Adipose tissue (tissue), 3 donors: ENCODE results near the gene YLPM1. TPM values are rescaled to one million over a fixed set of nuclear protein-coding genes. Genes with fewer than 3 reads are reported as not detected.

Experiments used
- H3K27ac ChIP-seq: one replicate; pipeline ENCODE4 v1.5.1; 2013; ENCODE audit warnings: low read depth, low read length
- WGBS, 3 donors: extraction: QIAGEN DNeasy Blood & Tissue Kit; methylation state at CpG; one replicate each; pipeline ENCODE4 v1.1.7; 2013; 5-methylcytosine and 5-hydroxymethylcytosine counted together
- polyA plus RNA-seq, 3 donors: library from polyadenylated mRNA; stranded (reverse); fragments of 200-250 nt; gene quantifications; one replicate each; pipeline ENCODE4 v1.2.3, GENCODE V29; 2013
- donor health status: healthy with polysubstance abuse.
- donor health status: Bipolar disorder and iron deficiency.
- donor health status: healthy.

YLPM1 gene
- polyA plus RNA-seq, 3 donors: 10.3 to 28.9 (median 17.9) TPM

GRCh38 chr14:74860899-74861733 is 98.0 kb downstream of the YLPM1 start:
- H3K27ac ChIP-seq: no peak overlapping the region
- 24 to 29% (median 29%) methylated on average over 7 of the region's 7 CpGs for WGBS, 3 donors

- 66 to 79% (median 76%) methylated on average over 3 of the region's 3 CpGs for WGBS, 3 donors
- H3K27ac ChIP-seq: no peak overlapping the region
Measured at GRCh38 chr14:74861734-74862090, 98.6 kb downstream of the YLPM1 start.

- H3K27ac ChIP-seq: no peak overlapping the region
- WGBS, 3 donors: 54 to 73% (median 64%) methylated on average over 8 to 9 of the region's 9 CpGs
Measured at GRCh38 chr14:74863274-74863673, 100.2 kb downstream of the YLPM1 start.

GRCh38 chr14:74864198-74864597 is 101.1 kb downstream of the YLPM1 start:
- WGBS, 3 donors: 80 to 90% (median 82%) methylated on average over 9 of the region's 9 CpGs
- no peak overlapping the region for H3K27ac ChIP-seq

- 89 to 96% (median 93%) methylated on average over 5 of the region's 5 CpGs for WGBS, 3 donors
- no peak overlapping the region for H3K27ac ChIP-seq
Measured at GRCh38 chr14:74865156-74865555, 102.0 kb downstream of the YLPM1 start.

- WGBS, 3 donors: 80 to 86% (median 80%) methylated on average over 3 of the region's 3 CpGs
- H3K27ac ChIP-seq: no peak overlapping the region
Measured at GRCh38 chr14:74866708-74867389, 103.7 kb downstream of the YLPM1 start.

GRCh38 chr14:74867673-74868072 is 104.6 kb downstream of the YLPM1 start:
- 41 to 46% (median 45%) methylated on average over 5 of the region's 5 CpGs for WGBS, 3 donors
- no peak overlapping the region for H3K27ac ChIP-seq

- 85 to 92% (median 91%) methylated on average over 8 of the region's 8 CpGs for WGBS, 3 donors
Measured at GRCh38 chr14:74868739-74869138, 105.6 kb downstream of the YLPM1 start.

GRCh38 chr14:74871819-74872218 is 108.7 kb downstream of the YLPM1 start:
- WGBS, 3 donors: 63 to 95% (median 88%) methylated on average over 4 of the region's 4 CpGs
- H3K27ac ChIP-seq: no peak overlapping the region

More at GRCh38 chr14:74868739-74869138, 105.6 kb downstream of the YLPM1 start:
- no peak overlapping the region for H3K27ac ChIP-seq

- WGBS, 3 donors: 94 to 97% (median 94%) methylated on average over 5 of the region's 5 CpGs
- H3K27ac ChIP-seq: no peak overlapping the region
Measured at GRCh38 chr14:74875204-74875603, 112.1 kb downstream of the YLPM1 start.

- WGBS, 3 donors: 32 to 61% (median 42%) methylated on average over 13 of the region's 13 CpGs
Measured at GRCh38 chr14:74875941-74876913, 113.1 kb downstream of the YLPM1 start, which contains the start of gene PROX2. Gene PROX2 (minus strand): TSS chr14:74876145. CDS start chr14:74863834, 12,311 bp downstream.

GRCh38 chr14:74879427-74880182 is 116.5 kb downstream of the YLPM1 start:
- 18 to 87% (median 76%) methylated on average over 3 of the region's 3 CpGs for WGBS, 3 donors
- no peak overlapping the region for H3K27ac ChIP-seq

More at GRCh38 chr14:74875941-74876913, 113.1 kb downstream of the YLPM1 start, which contains the start of gene PROX2:
- H3K27ac ChIP-seq: no peak within 1 kb of the TSS

GRCh38 chr14:74881431-74882102 is 118.5 kb downstream of the YLPM1 start, which contains the start of gene DLST:
Gene DLST (plus strand): TSS chr14:74881916. CDS start chr14:74881954, 38 bp downstream.
- peak within 1 kb of the TSS; percentile 98 for H3K27ac ChIP-seq
- 1% methylated on average over 45 to 53 of the region's 53 CpGs for WGBS, 3 donors

GRCh38 chr14:74882103-74882920 is 119.2 kb downstream of the YLPM1 start:
- peak overlapping the region; percentile 98 for H3K27ac ChIP-seq
- 0 to 2% (median 2%) methylated on average over 38 to 49 of the region's 49 CpGs for WGBS, 3 donors
